Uterus (tissue), 4 donors: Measurements from ENCODE around the gene RGS10. TPM values are rescaled to one million over a fixed set of nuclear protein-coding genes. Genes with fewer than 3 reads are reported as not detected.
"Not testable (repeated sequence)": the region's sequence is repeated elsewhere in the genome, so short reads cannot be mapped to it uniquely, and the experiment has no call there.

ENCODE experiments used
- DNase-seq, 2 donors: peaks; one replicate each; pipeline ENCODE4 v3.0.0-alpha.2; 2019 to 2020
- H3K27ac ChIP-seq, 2 donors: fragments of 200-600 bp; sonication (generic); 1 replicate in 1 of 2; 2 replicates in 1 of 2; pipeline ENCODE4 v1.5.1; 2016 to 2018
- H3K27me3 ChIP-seq, 2 donors: fragments of 200-600 bp; sonication (generic); one replicate each; pipeline ENCODE4 v1.5.1; 2018 to 2019; ENCODE audit warnings: control low read depth in 1 of 2
- H3K36me3 ChIP-seq, 2 donors: fragments of 200-600 bp; sonication (generic); one replicate each; pipeline ENCODE4 v1.5.1; 2019; ENCODE audit warnings: control low read depth in 1 of 2
- H3K4me1 ChIP-seq, 2 donors: fragments of 200-600 bp; sonication (generic); one replicate each; pipeline ENCODE4 v1.5.1; 2018 to 2019; ENCODE audit warnings: control low read depth in 1 of 2
- H3K4me3 ChIP-seq, 2 donors: fragments of 200-600 bp; sonication (generic); 1 replicate in 1 of 2; 2 replicates in 1 of 2; pipeline ENCODE4 v1.5.1; 2018 to 2019; ENCODE audit warnings: mild to moderate bottlenecking in 1 of 2
- H3K9me3 ChIP-seq, 2 donors: fragments of 200-600 bp; sonication (generic); one replicate each; pipeline ENCODE4 v1.5.1; 2019; ENCODE audit warnings: control low read depth in 1 of 2
- POLR2A ChIP-seq, 2 donors: fragments of 450-650 bp; IDR thresholded peaks; one replicate each; pipeline ENCODE4 v1.6.1; 2016; ENCODE audit warnings: antibody characterized with exemption in 2 of 2, mild to moderate bottlenecking in 1 of 2, moderate library complexity in 1 of 2
- intact Hi-C: fragments of 100-400 bp; cut with DNase I; formaldehyde crosslinking; loops from one replicate; pipeline ENCODE4 v1.15.1; 2023; ENCODE audit warnings: low total_unique reads
- total RNA-seq, 4 donors: library from RNA; depleted of rRNA in 3 of 4; stranded (reverse); fragments of >200 nt in 3 of 4; gene quantifications; one replicate each; pipeline versions ENCODE4 v1.1.0 to v1.2.4, GENCODE V29; 2014 to 2023
- TF ChIP-seq, protein P1 (sequence below), 4 experiments: fragments of 200-600 bp in 2 of 4; fragments of 450-650 bp in 2 of 4; sonication (generic) in 2 of 4; IDR thresholded peaks; one replicate each; pipeline ENCODE4 v1.5.1; 2016 to 2019; ENCODE audit warnings: antibody characterized with exemption in 4 of 4, mild to moderate bottlenecking in 2 of 4, moderate library complexity in 1 of 4
- donor health status: DM: yes; HTN: yes; CAD: no.

RGS10 gene
- total RNA-seq, 4 donors from 2014 or later = 29.1 to 165 (median 64.1) TPM

DNA sequence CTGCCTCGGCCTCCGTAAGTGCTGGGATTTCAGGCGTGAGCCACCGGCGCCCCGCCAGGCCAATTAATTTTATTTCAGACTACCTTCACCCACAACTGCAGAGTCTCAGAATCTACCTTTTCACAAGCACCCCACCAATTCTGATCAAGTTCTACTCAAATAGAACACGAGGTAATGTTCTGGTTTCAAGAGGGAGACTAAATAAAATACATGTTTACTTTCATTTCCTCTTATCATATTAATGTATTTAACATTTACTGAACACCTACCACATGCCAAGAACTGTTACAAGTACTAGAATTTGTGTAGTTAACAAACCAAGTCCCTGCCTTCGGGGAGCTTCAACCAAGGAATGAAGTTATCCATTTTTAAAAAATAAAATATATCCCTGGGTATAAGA is 25.5 kb upstream of the RGS10 start:
- H3K9me3 ChIP-seq = no peaks in the 10 kb centered on the region
- no peaks in the 10 kb centered on the region for H3K27me3 ChIP-seq
- peaks cover 0 to 6% of the 10 kb centered on the region in 2 donors for H3K4me1 ChIP-seq
- no peak overlapping the region for H3K4me3 ChIP-seq
- DNase-seq = no peak
- H3K27ac ChIP-seq = peak overlapping the region in 1 of 2 donors; percentile 38
- no peaks in the 10 kb centered on the region for H3K36me3 ChIP-seq
- TF ChIP-seq, protein P1, sequence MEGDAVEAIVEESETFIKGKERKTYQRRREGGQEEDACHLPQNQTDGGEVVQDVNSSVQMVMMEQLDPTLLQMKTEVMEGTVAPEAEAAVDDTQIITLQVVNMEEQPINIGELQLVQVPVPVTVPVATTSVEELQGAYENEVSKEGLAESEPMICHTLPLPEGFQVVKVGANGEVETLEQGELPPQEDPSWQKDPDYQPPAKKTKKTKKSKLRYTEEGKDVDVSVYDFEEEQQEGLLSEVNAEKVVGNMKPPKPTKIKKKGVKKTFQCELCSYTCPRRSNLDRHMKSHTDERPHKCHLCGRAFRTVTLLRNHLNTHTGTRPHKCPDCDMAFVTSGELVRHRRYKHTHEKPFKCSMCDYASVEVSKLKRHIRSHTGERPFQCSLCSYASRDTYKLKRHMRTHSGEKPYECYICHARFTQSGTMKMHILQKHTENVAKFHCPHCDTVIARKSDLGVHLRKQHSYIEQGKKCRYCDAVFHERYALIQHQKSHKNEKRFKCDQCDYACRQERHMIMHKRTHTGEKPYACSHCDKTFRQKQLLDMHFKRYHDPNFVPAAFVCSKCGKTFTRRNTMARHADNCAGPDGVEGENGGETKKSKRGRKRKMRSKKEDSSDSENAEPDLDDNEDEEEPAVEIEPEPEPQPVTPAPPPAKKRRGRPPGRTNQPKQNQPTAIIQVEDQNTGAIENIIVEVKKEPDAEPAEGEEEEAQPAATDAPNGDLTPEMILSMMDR (IDR thresholded peaks at IDR 0.05) = no peak
- no peak for TF ChIP-seq POLR2A (IDR thresholded peaks at IDR 0.05)
- intact Hi-C loops = no loop called here

DNA sequence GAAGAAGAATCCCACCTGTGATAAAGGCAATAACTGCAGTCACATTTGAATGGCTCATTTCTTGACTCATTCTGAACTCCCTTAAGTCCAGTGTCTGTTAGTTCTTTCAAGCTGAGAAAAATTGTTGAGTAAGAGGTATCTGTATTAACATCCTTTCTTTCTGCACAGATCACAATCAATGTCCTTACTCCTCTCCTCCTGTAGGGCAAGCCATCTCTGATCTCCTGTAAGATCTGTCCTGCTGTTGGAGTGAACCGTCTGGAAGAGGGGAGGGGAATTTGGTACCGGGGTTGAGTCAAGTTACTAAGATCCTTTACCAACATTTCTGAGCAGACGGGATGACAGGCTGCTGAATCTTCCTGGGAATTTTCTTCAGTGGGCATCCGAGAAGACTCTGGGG is 19.6 kb upstream of the RGS10 start:
- no peaks in the 10 kb centered on the region for H3K36me3 ChIP-seq
- H3K4me1 ChIP-seq = no peaks in the 10 kb centered on the region
- no peaks in the 10 kb centered on the region for H3K9me3 ChIP-seq
- no peak for TF ChIP-seq POLR2A (IDR thresholded peaks at IDR 0.05)
- TF ChIP-seq, protein P1 (IDR thresholded peaks at IDR 0.05) = no peak
- DNase-seq = no peak
- H3K4me3 ChIP-seq = no peak overlapping the region
- no peaks in the 10 kb centered on the region for H3K27me3 ChIP-seq
- intact Hi-C loops = no loop called here
- H3K27ac ChIP-seq = no peak overlapping the region

DNA sequence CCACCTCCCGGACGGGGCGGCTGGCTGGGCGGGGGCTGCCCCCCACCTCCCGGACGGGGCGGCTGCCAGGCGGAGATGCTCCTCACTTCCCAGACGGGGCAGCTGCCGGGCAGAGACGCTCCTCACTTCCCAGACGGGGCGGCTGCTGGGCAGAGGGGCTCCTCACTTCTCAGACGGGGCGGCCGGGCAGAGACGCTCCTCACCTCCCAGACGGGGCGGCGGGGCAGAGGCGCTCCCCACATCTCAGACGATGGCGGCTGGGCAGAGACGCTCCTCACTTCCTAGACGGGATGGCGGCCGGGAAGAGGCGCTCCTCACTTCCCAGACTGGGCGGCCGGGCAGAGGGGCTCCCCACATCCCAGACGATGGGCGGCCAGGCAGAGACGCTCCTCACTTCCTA is 17.0 kb upstream of the RGS10 start:
- H3K9me3 ChIP-seq, H3K4me1 ChIP-seq, DNase-seq, H3K4me3 ChIP-seq, intact Hi-C loops, H3K27ac ChIP-seq, H3K36me3 ChIP-seq, H3K27me3 ChIP-seq: not testable (repeated sequence)

DNA sequence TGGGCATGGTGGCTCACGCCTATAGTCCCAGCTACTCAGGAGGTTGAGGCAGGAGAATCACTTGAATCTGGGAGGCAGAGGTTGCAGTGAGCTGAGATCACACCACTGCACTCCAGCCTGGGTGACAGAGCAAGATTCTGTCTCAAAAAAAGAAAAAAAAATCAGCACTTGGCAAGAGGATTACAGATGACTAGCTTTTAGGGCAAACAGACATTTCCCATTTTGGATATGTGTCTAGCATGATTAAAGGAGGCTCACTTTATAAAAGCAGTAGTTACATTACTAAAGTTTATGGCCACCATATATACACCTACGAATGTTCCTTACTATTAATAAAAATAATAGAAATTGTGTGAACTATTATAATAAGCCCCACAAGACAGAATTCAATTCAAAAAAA is 13.6 kb upstream of the RGS10 start:
- H3K36me3 ChIP-seq, H3K27me3 ChIP-seq, intact Hi-C loops, H3K9me3 ChIP-seq, H3K4me3 ChIP-seq, H3K27ac ChIP-seq, H3K4me1 ChIP-seq, DNase-seq: not testable (repeated sequence)

DNA sequence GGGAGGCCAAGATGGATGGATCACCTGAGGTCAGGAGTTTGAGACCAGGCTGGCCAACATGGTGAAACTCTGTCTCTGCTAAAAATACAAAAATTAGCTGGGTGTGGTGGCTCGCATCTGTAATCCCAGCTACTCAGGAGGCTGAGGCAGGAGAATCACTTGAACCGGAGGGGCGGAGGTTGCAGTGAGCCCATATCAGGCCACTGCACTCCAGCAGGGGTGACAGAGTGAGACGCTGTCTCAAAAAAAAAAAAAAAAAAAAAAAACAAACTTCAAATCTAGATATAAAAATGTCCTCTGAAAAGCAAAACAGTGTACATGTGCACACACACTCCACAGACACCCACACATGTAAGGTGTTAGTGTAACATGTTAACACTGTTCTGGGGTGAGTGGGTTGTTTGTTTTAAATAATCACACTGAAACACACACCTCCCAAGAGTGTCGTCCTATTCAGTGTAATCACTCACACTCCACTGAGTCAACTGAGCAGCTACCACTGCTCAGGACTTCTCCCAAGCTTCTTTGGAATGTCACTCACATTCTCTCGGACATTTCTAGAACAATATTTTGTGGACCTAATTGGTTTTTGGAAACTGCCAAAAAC is 12.8 kb upstream of the RGS10 start:
- H3K9me3 ChIP-seq = no peaks in the 10 kb centered on the region
- no peak overlapping the region for H3K4me3 ChIP-seq
- DNase-seq = no peak
- TF ChIP-seq POLR2A (IDR thresholded peaks at IDR 0.05) = no peak
- TF ChIP-seq, protein P1 (IDR thresholded peaks at IDR 0.05) = no peak
- no peaks in the 10 kb centered on the region for H3K36me3 ChIP-seq
- intact Hi-C loops = no loop called here
- H3K27me3 ChIP-seq = no peaks in the 10 kb centered on the region
- H3K4me1 ChIP-seq = no peaks in the 10 kb centered on the region
- H3K27ac ChIP-seq = no peak overlapping the region

DNA sequence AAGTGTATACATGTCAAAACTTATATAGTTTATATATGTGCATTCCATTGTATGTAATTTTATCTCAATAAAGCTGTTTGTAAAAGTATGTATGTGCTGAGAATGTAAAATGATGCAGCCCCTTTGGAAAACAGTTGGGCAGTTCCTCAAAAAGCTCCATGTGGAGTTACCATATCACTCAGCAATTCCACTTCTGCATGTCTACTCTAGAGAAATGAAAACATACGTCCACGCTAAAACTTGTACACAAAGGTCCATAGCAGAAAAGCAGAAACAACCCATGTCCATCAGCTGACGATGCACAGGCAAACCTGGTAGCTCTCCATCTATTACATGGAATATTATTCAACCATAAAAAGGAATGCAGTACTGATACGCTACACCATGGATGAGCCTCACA is 8.3 kb upstream of the RGS10 start:
- H3K9me3 ChIP-seq = no peaks in the 10 kb centered on the region
- no peak overlapping the region for H3K4me3 ChIP-seq
- no peak for TF ChIP-seq POLR2A (IDR thresholded peaks at IDR 0.05)
- TF ChIP-seq, protein P1 (IDR thresholded peaks at IDR 0.05) = no peak
- no peaks in the 10 kb centered on the region for H3K27me3 ChIP-seq
- H3K4me1 ChIP-seq = no peaks in the 10 kb centered on the region
- no peaks in the 10 kb centered on the region for H3K36me3 ChIP-seq
- H3K27ac ChIP-seq = no peak overlapping the region
- intact Hi-C loops = no loop called here
- no peak for DNase-seq
